Fibroblast of the conjunctiva (primary cell): Measurements from ENCODE around the gene DYSF.
A peak's percentile ranks its signal among the peaks of the same experiment; 100 is the strongest.

Experiments used
- DNase-seq: peaks from one replicate; pipeline ENCODE4 v3.0.0-alpha.2; 2010; ENCODE audit warnings: low read depth

Gene DYSF

DNA sequence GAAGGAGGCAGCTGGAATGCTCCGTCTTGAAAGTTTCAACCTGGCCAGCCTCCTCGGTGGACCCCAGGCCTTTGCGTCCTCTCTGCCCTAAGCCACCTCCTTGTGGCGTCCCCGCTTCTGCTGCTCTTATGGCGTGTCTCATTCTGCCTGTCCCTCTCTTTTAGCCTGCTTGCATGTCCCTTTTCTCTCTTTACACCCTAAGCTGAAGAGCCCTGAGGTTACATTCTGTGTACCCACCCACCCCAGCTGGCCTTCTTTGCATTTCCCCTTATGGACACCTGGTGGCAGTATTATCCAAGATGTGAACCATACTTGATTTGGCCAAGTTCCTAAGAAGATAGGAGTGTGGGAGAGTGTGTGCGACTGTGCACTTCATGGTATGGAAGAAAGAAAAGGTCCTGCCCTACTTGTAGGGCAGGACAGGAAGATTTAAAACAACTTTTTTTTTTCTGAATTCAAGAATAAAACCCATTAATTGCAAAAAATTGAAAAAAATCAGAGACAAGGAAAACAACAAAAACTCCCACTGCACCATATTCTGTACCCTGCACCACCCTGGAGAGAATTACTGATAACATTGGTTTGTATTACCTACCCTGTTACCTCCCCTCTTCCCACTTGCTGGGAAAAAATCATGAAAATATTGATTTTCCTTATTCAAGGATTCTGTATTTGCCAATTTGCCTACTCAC, 77.4 kb downstream of the DYSF start:
- DNase-seq, result peak; percentile 16

DNA sequence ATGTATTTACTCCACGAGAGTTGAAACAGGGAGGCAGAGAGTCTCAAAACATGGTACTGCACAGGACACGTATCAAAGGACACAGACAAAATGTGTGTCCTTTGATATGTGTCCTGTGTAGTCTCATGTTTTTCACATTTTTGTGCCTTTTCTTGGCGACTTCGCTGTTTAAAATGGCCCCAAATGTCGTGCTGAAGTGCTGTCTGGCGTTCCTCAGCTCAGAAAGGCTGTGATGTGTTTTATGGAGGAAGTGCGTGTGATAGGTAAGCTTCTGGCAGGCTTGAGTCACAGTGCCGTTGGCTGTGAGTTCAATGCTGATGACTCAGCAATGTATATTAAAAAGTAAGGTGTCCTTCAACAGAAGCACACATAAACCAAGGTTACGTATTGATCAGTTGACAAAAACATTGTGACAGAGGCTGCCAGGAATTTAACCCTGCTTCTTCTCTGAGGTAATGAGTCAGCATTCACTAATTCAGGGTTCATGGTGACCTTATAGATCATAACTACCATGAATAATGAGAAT, 78.2 kb downstream of the DYSF start:
- no peak for DNase-seq

DNA sequence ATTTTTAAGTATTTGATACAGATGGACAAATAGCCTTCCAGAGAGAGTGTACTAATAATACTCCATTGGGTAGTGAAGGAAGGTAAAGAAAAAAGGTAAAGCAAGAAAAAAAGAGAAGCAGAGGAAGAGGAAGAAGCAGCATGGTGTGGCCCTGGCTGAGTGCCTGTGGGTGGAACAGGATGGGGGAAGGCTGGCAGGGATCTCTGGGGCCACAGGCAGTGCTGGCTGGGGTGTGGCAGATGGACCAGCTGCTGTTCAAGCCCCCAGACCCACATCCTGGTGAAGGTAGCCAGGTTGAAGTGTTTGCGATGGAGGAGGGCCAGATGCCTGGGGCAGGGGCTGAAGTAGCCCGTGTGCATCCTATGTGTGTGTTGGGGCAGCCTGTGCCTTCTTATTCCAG, 79.0 kb downstream of the DYSF start:
- DNase-seq, result no peak

DNA sequence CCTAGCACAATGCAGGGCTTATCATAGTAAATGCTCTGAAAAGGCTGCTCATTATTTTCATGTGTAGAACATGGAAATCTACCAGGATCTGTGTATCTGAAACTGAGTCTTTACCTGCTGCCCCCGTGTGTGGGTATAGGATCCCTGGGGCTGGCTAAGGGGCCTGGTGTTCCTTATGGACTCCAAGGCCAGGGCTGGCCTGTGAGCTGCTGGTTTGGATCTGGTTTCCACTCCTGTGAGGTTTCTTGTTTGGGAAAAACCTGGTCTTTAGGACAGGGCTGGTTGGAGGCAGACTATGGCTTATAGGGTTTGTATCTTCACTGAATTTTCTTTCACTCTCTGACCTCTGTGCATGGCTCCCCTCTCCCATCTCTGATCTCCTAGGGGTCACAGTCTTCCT, 80.8 kb downstream of the DYSF start:
- no peak for DNase-seq

DNA sequence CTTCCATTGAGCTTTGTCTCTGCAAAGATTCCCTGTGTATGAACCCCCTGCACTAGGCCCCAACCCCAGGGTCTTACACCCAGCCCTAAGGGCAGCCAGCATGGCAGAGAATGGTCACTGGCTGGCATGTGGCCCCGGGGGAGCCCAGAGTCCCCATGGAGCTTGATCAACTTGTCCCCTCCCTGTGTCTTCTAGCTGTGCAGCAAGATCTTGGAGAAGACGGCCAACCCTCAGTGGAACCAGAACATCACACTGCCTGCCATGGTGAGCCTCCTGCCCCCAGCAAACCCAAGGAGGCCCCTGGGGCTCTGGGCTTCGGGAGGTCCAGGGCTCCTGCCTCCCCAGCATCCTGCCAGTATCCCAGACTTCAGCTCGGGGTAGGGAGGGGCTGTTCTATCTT, 81.5 kb downstream of the DYSF start:
- DNase-seq, result no peak

- no peak for DNase-seq
Observed at GRCh38 chr2:71535526-71535925, 82.2 kb downstream of the DYSF start.

GRCh38 chr2:71536226-71536671, 82.9 kb downstream of the DYSF start:
- DNase-seq, result no peak

DNA sequence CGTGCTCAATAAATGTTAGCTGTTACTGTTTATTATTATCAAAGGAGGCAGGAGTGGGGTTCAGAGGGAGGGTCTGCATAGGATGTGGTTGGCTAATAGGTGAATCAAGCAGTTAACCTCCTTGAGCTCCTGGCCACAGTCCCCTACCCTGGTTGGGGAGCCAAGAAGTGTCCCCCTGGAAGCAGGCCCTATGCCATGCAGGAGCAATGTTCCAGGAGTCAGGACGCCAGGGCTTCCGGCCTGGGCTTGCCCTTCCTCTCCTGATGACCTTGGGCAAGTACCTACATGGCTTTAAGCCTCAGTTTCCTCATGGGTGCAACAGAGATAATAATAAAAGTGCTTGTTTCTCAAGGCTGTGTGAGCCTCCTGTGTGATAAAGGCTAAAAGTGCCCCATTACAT, 84.9 kb downstream of the DYSF start:
- DNase-seq, result no peak

GRCh38 chr2:71538656-71539265, 85.4 kb downstream of the DYSF start:
- no peak for DNase-seq

DNA sequence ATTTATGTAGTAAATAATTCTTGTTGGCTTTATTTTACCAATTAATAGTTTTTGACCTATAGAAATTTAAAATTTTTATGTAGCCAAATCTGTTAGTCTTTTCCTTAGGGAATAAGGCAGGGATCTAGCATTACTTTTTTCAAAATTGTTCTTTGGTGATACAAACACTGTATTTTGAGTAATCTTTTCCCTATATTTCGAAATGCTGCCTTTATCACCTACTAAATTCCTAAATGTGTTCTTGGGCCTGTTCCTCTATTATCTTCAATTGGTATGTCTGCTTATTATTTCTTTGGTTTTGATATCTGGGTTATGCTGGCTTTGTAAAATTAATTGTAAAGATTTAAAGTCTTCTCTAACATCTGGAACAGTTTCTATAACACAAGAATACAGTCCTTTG, 87.5 kb downstream of the DYSF start:
- DNase-seq, result no peak

DNA sequence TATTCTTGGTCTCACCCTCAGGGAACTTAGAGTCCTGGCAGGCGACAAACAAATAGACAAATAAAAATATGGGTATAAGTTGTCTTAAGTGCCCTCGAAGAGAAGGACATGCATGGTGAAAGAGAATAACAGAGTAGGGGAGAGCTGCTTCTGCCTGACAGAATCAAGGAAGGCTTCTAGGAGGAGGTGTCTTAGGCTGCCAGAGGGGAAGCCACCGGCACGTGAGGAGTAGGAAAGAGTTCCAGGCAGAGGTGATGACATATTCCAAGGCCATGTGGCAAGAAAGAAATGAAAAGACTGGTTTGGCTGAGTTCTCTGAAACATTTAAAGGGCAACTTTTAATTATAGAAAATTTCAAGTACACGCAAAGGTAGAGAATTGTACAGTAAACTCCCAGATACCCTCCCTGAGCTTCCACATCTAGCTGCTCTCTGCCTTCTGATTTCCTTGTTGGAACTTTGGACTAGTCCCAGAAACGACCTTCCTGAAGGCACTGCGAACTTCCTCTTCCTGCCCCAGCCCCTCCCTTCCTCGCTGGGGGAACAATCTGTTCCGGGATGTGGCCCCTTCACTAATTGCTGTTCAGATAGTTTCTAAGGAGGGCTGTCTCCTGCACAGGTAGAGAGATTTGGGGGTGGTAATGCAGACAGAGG, 91.7 kb downstream of the DYSF start:
- DNase-seq, result no peak

- peak; percentile 39 for DNase-seq
Observed at GRCh38 chr2:71545572-71546274, 92.4 kb downstream of the DYSF start.

DNA sequence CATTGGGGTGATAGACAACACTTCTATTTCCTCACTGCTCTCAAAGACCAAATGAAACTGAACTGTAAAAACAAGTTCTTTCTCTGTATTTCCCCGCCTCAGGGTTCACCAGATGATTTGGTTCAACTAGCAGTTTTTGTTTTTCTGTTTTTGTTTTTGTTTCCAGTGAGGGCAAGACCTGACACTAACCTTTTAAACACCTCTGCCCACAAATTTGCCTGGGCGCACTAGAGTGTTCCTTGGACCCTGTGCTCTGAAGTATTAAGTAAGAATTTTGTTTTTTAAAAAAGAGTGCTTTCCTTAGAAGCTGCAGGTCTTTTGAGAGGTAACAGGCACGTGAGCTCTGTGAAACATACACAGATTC, 92.9 kb downstream of the DYSF start:
- DNase-seq, result no peak

DNA sequence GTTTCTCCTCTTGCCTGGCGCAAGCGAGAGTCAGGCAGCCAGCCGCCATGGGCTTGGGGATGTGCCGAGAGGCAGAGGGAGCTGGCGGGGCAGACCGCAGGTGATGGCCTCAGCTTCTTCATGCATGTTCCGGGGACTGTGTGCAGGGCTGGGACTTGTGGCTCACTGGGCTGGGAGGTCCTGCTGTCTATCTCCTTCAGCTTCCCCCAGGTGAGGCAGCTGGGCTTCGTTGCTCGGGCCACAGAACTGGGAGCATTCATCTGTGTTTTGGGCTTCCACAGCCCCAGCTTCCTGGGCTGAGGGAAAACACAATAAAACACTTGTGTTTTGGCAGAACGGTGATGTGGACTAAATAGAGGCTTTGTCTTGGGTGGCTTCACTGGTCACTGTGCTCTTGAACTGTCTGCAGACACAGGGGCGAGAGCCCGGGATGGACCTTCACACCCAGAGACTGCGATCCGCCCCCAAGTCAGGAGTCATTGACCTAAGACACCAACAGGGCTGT, 93.5 kb downstream of the DYSF start:
- DNase-seq, result no peak

- DNase-seq, result no peak
Observed at GRCh38 chr2:71547616-71548285, 94.4 kb downstream of the DYSF start.

- peak; percentile 27 for DNase-seq
Observed at GRCh38 chr2:71548646-71549425, 95.5 kb downstream of the DYSF start.

GRCh38 chr2:71550801-71551630, 97.7 kb downstream of the DYSF start:
- no peak for DNase-seq

DNA sequence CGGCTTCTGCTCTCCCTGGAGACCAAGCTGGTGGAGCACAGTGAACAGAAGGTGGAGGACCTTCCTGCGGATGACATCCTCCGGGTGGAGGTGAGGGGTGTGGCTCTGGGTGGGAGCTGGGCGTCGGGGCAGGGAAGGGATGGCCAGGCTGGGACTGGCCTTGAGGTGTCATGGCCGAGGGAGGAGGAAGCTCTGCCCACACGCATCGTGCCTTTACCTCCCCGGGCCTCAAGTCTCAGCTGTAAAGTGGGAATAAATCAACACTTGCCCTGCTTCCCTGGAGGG, 98.2 kb downstream of the DYSF start:
- no peak for DNase-seq

DNA sequence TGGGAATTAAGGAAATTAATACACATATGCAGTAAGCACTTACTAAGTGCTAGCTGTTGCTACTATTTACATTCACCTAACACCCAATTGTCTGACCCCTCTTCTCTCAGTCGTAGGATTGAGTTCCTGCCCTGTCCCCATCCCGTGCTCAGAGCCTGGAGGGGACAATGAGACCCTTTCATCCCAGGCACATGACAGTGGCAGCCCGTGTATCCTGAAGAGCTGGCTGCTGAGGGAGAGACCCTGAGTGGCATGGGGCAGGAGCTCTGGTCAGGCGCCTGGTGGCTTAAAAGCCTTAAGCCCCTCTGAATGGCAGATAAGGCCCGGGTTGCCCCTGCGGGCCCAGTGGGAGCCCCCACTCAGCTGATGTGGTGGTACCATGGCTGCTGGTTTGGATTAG, 99.0 kb downstream of the DYSF start:
- DNase-seq, result no peak

DNA sequence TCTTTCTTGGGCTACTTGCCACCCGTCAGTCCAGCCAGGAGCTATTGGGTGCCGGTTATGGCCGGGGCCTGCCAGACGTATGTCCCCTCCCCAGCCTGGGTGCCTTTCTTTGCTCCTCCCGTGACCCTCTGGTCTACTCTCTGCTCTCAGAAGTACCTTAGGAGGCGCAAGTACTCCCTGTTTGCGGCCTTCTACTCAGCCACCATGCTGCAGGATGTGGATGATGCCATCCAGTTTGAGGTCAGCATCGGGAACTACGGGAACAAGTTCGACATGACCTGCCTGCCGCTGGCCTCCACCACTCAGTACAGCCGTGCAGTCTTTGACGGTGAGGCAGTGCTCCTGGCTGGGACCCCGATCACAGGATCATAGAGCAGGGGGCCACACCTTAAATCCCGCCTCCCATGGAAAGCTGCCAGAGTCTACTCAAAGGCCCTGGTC, 99.5 kb downstream of the DYSF start:
- DNase-seq, result no peak
